Smooth muscle cell (in vitro differentiated cells): ENCODE results near the gene RAD51B. TPM values are rescaled to one million over a fixed set of nuclear protein-coding genes. Genes with fewer than 3 reads are reported as not detected.

Experiments
- DNase-seq: peaks from one replicate; lab custom pipeline; 2025; ENCODE audit not compliant: unreplicated experiment; lab: John Stamatoyannopoulos, UW
- H2AFZ ChIP-seq: fragments of 200-600 bp; sonication (generic); 2 replicates; pipeline ENCODE4 v1.6.0; 2016; ENCODE audit warnings: antibody characterized with exemption, low read depth, mild to moderate bottlenecking
- H3F3A ChIP-seq: fragments of 200-600 bp; sonication (generic); 2 replicates; pipeline ENCODE4 v1.6.0; 2017; ENCODE audit warnings: antibody characterized with exemption, low read depth
- H3K27ac ChIP-seq: fragments of 200-600 bp; sonication (generic); 2 replicates; pipeline ENCODE4 v1.5.1; 2016; ENCODE audit warnings: low read depth, mild to moderate bottlenecking
- H3K27me3 ChIP-seq: fragments of 200-600 bp; sonication (generic); 2 replicates; pipeline ENCODE4 v1.6.1; 2016; ENCODE audit warnings: low read depth, mild to moderate bottlenecking
- H3K36me3 ChIP-seq: fragments of 200-600 bp; sonication (generic); 2 replicates; pipeline ENCODE4 v1.5.1; 2016; ENCODE audit warnings: low read depth
- H3K4me1 ChIP-seq: fragments of 200-600 bp; sonication (generic); 2 replicates; pipeline ENCODE4 v1.5.1; 2016; ENCODE audit warnings: low read depth
- H3K4me2 ChIP-seq: fragments of 200-600 bp; sonication (generic); 2 replicates; pipeline ENCODE4 v1.6.0; 2016; ENCODE audit warnings: mild to moderate bottlenecking
- H3K4me3 ChIP-seq: fragments of 200-600 bp; sonication (generic); 2 replicates; pipeline ENCODE4 v1.5.1; 2016; ENCODE audit warnings: mild to moderate bottlenecking
- H3K79me2 ChIP-seq: fragments of 200-600 bp; sonication (generic); 2 replicates; pipeline ENCODE4 v1.6.0; 2016; ENCODE audit warnings: low read depth, mild to moderate bottlenecking
- H3K9ac ChIP-seq: fragments of 200-600 bp; sonication (generic); 2 replicates; pipeline ENCODE4 v1.6.0; 2016; ENCODE audit warnings: low read depth
- H3K9me3 ChIP-seq: fragments of 200-600 bp; sonication (generic); replicated peaks from 2 replicates; pipeline ENCODE4 v1.5.1; 2016; ENCODE audit warnings: low read depth
- H4K20me1 ChIP-seq: fragments of 200-600 bp; sonication (generic); 2 replicates; pipeline ENCODE4 v1.6.0; 2016; ENCODE audit warnings: low read depth
- CTCF ChIP-seq: fragments of 200-600 bp; sonication (generic); IDR thresholded peaks from 2 replicates; pipeline ENCODE4 v1.5.1; 2017; ENCODE audit warnings: borderline replicate concordance, mild to moderate bottlenecking, antibody characterized with exemption; ENCODE audit not compliant: insufficient read depth, poor library complexity, severe bottlenecking
- WGBS: methylation state at CpG from one replicate; pipeline ENCODE4 v1.1.7; 2016; ENCODE audit warnings: low lambda C conversion rate; 5-methylcytosine and 5-hydroxymethylcytosine counted together
- polyA plus RNA-seq: library from polyadenylated mRNA; unstranded; fragments of >200 nt; fragmentation: Nextera tagmentation; extraction: Ambion mirVana; gene quantifications from 2 replicates; pipeline ENCODE4 v1.2.1, GENCODE V29; 2016
- total RNA-seq: library from RNA; depleted of rRNA; stranded (reverse); fragments of >200 nt; gene quantifications from 2 replicates; pipeline ENCODE4 v1.2.3, GENCODE V29; 2014

Gene RAD51B
- total and polyA plus RNA-seq, 2 experiments from 2014 or later, result 4.6 to 5.3 TPM

DNA sequence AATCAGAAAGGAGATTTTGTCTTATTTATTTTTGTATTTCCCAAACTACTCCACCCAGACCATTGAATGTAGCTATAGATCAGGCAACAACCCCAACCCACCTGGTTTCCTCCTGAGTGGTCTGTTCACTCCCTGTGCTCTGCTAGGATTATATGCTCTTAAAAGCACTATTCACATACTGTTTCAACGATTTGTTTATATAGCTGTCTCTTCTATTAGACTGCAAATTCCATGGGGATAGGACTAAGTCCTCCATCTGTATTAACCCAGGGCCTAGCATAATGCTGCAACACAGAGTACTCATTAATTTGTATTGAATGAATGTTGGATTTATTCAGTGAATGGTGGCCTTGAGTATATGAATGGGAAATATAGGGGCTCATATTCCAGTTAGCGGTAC is 307.6 kb downstream of the RAD51B start:
- H3K27ac ChIP-seq, result peak overlapping the region; percentile 80

DNA sequence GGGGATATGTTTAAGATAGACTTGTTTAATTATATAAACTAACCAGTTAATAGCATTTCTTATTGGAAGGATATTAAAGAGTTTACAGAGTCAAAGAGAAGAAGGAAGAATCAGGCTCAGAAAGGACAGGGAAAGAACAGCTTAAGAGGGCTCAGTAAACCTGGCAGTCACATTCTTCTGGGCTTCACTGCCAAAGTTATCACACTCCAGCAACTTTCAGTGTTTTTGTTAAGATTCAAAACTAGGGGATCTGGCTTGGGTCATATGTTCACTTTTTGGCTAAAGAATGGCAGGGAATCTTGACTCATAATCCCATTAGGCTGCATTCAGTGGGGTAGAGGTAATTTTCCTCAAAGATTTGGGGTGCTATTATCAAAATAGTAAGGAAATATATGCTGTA is 312.3 kb downstream of the RAD51B start:
- no peak for DNase-seq
- TF ChIP-seq CTCF, result no peak
- no peak overlapping the region for H3K9ac ChIP-seq
- H3K27ac ChIP-seq, result peak overlapping the region; percentile 3
- H4K20me1 ChIP-seq, result no peaks in the 10 kb centered on the region
- H3K4me3 ChIP-seq, result no peak overlapping the region
- no peak overlapping the region for H3K4me2 ChIP-seq
- no peak overlapping the region for H2AFZ ChIP-seq
- no peaks in the 10 kb centered on the region for H3K27me3 ChIP-seq
- H3K36me3 ChIP-seq, result no peaks in the 10 kb centered on the region
- H3F3A ChIP-seq, result peaks cover 6% of the 10 kb centered on the region
- no peaks in the 10 kb centered on the region for H3K79me2 ChIP-seq
- H3K4me1 ChIP-seq, result peaks cover 22% of the 10 kb centered on the region
- no peaks in the 10 kb centered on the region for H3K9me3 ChIP-seq

More for the DNA sequence above, 307.6 kb downstream of the RAD51B start:
- Histone ChIP-seq H3K9ac (no peak overlapping the region), H3K4me1 (peaks cover 18% of the 10 kb centered on the region), H3K4me2 (no peak overlapping the region), H2AFZ (no peak overlapping the region), H3K9me3 (no peaks in the 10 kb centered on the region), H4K20me1 (no peaks in the 10 kb centered on the region), H3K79me2 (no peaks in the 10 kb centered on the region), H3K36me3 (no peaks in the 10 kb centered on the region), H3F3A (no peaks in the 10 kb centered on the region), H3K27me3 (no peaks in the 10 kb centered on the region), H3K4me3 (no peak overlapping the region)
- WGBS, result 69% methylated on average over 2 of the region's 2 CpGs
- no peak for TF ChIP-seq CTCF
- no peak for DNase-seq

GRCh38 chr14:68132563-68133121 is 313.1 kb downstream of the RAD51B start:
- Histone ChIP-seq H2AFZ (peak overlapping the region; percentile 32), H3K36me3 (no peaks in the 10 kb centered on the region), H3K27ac (no peak overlapping the region), H3K4me1 (peaks cover 28% of the 10 kb centered on the region), H3K4me2 (no peak overlapping the region), H3F3A (peaks cover 6% of the 10 kb centered on the region), H3K4me3 (no peak overlapping the region), H3K9ac (no peak overlapping the region), H3K27me3 (no peaks in the 10 kb centered on the region), H3K79me2 (no peaks in the 10 kb centered on the region), H4K20me1 (no peaks in the 10 kb centered on the region), H3K9me3 (no peaks in the 10 kb centered on the region)
- TF ChIP-seq CTCF, result no peak
- 100% methylated on average over 1 of the region's 1 CpG for WGBS
- DNase-seq, result no peak

DNA sequence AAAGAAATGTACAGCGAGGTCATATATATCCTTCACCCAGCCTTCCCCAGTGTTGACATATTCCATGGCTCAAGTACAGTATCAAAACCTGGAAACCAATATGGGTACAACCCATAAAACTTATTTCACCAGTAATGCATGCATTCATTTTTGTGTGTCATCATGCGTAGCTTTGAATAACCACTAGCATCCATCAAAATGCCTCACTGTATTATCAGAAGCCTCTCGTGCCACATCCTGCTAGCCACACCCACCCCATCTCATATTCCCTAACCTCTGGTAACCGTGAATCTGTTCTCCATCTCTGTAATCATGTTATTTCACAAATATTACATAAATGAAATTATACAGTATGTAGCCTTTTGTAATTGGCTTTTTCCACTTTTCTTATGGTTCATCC is 314.3 kb downstream of the RAD51B start:
- H3K27me3 ChIP-seq, result no peaks in the 10 kb centered on the region
- no peak overlapping the region for H3K27ac ChIP-seq
- no peak overlapping the region for H3K4me3 ChIP-seq
- peaks cover 35% of the 10 kb centered on the region for H3K4me1 ChIP-seq
- H4K20me1 ChIP-seq, result no peaks in the 10 kb centered on the region
- no peaks in the 10 kb centered on the region for H3K9me3 ChIP-seq
- TF ChIP-seq CTCF, result no peak
- H3K79me2 ChIP-seq, result no peaks in the 10 kb centered on the region
- no peak overlapping the region for H3K9ac ChIP-seq
- no peak overlapping the region for H2AFZ ChIP-seq
- no peak overlapping the region for H3K4me2 ChIP-seq
- DNase-seq, result no peak
- whole genome bisulfite sequencing, result 98% methylated on average over 4 of the region's 4 CpGs
- no peaks in the 10 kb centered on the region for H3K36me3 ChIP-seq
- H3F3A ChIP-seq, result peaks cover 16% of the 10 kb centered on the region
